ENCODE results near the gene FTO. TPM values are rescaled to one million over a fixed set of nuclear protein-coding genes. Genes with fewer than 3 reads are reported as not detected.

FTO gene
- total RNA-seq, 4 donors from 2014 or later: 70.9 to 89.7 (median 86.8) TPM

DNA sequence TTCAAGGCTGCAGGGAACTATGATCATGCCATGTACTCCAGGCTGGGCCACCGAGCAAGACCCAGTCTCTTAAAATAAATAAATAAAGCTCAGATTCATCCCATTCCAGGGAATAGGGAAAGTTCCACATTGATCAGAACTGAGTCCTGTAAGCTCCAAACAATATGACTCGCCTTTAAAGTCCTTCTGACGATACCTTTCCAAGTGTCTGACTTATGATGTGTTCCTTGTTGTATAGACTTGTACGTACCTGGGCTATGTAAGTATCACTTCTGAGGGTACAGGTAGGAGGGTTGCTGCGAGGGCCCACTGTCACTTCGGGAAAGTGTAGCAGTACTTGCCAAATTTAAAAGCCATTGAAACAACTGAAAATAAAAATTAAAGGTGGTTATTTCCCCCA, 329.8 kb downstream of the FTO start:
- ATAC-seq (ENCODE audit: low FRiP score) (no peak), DNase-seq (ENCODE audit: low spot score) (no peak)
- TF ChIP-seq, protein P1, sequence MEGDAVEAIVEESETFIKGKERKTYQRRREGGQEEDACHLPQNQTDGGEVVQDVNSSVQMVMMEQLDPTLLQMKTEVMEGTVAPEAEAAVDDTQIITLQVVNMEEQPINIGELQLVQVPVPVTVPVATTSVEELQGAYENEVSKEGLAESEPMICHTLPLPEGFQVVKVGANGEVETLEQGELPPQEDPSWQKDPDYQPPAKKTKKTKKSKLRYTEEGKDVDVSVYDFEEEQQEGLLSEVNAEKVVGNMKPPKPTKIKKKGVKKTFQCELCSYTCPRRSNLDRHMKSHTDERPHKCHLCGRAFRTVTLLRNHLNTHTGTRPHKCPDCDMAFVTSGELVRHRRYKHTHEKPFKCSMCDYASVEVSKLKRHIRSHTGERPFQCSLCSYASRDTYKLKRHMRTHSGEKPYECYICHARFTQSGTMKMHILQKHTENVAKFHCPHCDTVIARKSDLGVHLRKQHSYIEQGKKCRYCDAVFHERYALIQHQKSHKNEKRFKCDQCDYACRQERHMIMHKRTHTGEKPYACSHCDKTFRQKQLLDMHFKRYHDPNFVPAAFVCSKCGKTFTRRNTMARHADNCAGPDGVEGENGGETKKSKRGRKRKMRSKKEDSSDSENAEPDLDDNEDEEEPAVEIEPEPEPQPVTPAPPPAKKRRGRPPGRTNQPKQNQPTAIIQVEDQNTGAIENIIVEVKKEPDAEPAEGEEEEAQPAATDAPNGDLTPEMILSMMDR (IDR thresholded peaks at IDR 0.05): no peak

DNA sequence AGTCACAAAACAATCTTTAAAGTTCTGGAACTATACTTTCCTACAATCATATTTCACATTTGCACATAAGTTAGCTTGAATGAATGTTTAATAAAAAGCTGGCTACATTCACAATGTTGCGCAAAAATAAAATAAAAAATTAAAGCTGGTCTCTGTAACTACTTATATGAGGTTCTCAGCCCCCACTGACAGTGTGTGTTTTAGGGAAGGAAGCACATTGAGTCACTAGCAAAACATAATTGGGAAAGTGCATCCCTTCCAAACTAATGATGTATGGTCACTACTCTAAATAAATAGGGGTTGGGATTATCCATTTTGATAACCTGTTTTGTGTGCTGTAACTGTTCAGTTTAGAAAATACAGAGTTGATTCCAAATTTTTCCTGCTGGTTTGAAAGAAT, 330.7 kb downstream of the FTO start:
- TF ChIP-seq, protein P1 (IDR thresholded peaks at IDR 0.05): no peak
- no peak for ATAC-seq (ENCODE audit: low FRiP score)
- DNase-seq (ENCODE audit: low spot score): no peak

GRCh38 chr16:54040480-54040879, 336.5 kb downstream of the FTO start:
- TF ChIP-seq, protein P1 (IDR thresholded peaks at IDR 0.05): no peak
- ATAC-seq (ENCODE audit: low FRiP score): no peak
- no peak for DNase-seq (ENCODE audit: low spot score)

GRCh38 chr16:54040975-54041374, 337.0 kb downstream of the FTO start:
- no peak for DNase-seq (ENCODE audit: low spot score)
- TF ChIP-seq, protein P1 (IDR thresholded peaks at IDR 0.05): no peak
- no peak for ATAC-seq (ENCODE audit: low FRiP score)

DNA sequence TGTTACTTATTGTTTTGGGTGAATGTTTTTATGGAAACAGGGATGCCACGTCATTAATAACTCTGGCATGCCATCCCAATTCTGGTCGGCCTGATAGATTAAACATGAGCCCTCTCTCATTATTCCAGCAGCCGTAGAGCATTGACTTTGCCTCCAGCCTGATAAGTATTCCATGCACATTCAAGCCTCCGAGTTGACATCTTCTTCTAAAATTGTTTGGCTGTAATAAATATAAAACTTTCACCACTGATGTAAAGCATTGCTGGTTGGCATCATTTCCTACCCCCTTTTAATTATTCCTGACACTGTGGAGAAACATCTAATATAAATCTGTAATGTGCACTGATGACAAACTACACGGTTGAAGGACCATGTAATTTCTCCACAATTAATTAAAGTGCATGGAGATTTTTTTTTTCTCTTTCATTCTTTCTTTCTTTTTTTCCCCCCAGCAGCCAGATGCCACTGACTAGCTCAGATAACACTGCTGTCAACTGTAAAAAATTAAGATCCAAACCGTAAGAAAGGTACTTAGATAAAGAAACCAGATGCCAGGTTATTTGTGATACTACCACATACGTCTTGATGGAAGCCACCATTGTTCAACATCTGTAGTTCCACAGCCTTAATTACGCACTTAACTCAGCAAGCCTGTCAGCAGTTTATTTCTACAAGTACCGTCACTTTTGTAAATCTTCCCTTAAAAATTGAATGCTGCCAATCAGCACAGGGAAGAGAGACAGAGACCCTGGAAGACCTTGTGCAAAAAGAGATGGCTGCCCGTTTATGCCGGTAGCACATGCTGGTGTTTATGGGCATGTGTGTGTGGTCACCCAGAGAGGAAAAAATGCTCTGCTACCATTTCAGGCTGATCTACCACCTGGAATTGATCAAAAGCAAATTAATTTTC, 344.9 kb downstream of the FTO start:
- ATAC-seq (ENCODE audit: low FRiP score) (no peak), DNase-seq (ENCODE audit: low spot score) (no peak)
- TF ChIP-seq, protein P1 (IDR thresholded peaks at IDR 0.05): no peak

DNA sequence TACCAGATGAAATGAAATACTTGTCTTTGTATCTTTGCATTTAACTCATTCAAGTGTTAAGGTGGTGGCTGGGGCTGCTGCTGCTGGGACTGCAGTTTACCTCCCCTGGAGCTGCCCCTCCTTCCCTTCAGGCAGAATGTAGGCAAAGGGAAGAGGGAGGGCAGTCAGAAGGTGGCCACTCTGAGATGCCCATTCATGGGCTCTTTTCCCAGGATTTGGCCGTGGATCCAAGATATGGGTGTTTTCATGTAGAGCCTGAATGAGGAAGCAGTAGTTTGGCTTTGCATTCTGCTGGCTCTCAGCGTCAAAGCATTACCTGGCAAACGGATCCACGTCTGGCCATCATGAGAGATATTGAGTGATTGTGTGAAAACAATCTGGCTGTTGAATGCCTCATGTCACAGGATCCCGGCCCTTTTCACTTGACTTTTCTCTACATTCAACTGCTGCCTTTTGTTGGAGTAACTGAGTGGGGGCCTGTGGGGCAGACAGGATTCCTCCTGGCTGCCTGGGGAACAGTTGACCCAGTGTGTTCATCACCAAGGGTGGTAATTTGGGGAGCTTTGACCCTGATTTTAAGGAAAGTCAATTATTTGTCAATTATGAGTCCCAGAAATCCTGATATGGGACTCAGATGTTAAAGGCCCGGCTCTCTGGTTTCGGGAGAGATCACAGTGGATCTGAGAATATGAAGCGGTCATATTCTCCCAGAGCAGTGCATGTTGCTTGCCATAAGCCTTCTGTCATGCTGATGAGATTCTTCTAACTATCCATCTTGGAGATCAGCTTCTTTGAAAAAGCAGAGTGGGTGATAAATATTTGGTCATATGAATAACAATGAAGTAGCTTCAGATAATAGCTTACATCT, 345.9 kb downstream of the FTO start:
- no peak for ATAC-seq (ENCODE audit: low FRiP score)
- TF ChIP-seq, protein P1 (IDR thresholded peaks at IDR 0.05): no peak

More for the DNA sequence above, 345.9 kb downstream of the FTO start:
- DNase-seq (ENCODE audit: low spot score): no peak

Measured in omental fat pad (tissue), 4 donors.